Caco-2 (cell line): Measurements from ENCODE around the gene DTNB. TPM values are rescaled to one million over a fixed set of nuclear protein-coding genes. Genes with fewer than 3 reads are reported as not detected.

Source experiments
- BruUV-seq: library from RNA; stranded (reverse); fragments of 400-500 nt; replicated peaks from 2 replicates; lab custom pipeline; 2021; lab: Mats Ljungman, UMichigan
- CTCF ChIA-PET: fragments of 300-600 bp; sonication (Branson Sonifier 250); formaldehyde crosslinking; loops from one replicate; lab custom pipeline; 2022; ENCODE audit warnings: antibody characterized with exemption; lab: Charles Lee
- POLR2A ChIA-PET: fragments of 300-600 bp; sonication (Branson Sonifier 250); formaldehyde crosslinking; loops from one replicate; lab custom pipeline; 2022; ENCODE audit warnings: antibody characterized with exemption; lab: Charles Lee
- DNase-seq, 2 experiments: peaks; one replicate each; pipeline versions ENCODE4 v3.0.0 to v3.0.0-alpha.2; 2020 to 2022
- H3K27me3 ChIP-seq: replicated peaks from 2 replicates; pipeline ENCODE4 v1.6.0; 2011; ENCODE audit warnings: low read length; ENCODE audit not compliant: control insufficient read depth, insufficient read depth
- H3K36me3 ChIP-seq: 2 replicates; pipeline ENCODE4 v1.5.1; 2011; ENCODE audit warnings: low read length; ENCODE audit not compliant: control insufficient read depth, insufficient read depth
- H3K4me1 ChIP-seq: fragments of 250-450 bp; sonication (Bioruptor Pico); 2 replicates; pipeline ENCODE4 v1.5.1; 2020; ENCODE audit warnings: mild to moderate bottlenecking
- H3K4me3 ChIP-seq: 2 replicates; pipeline ENCODE4 v1.5.1; 2011; ENCODE audit warnings: low read depth, mild to moderate bottlenecking, control low read depth, low read length
- H3K9me3 ChIP-seq: fragments of 250-450 bp; sonication (Bioruptor Pico); 2 replicates; pipeline ENCODE4 v1.5.1; 2020; ENCODE audit warnings: mild to moderate bottlenecking, moderate library complexity
- H3K27ac Mint-ChIP-seq: one replicate; pipeline ENCODE4 v1.8.0; 2022; ENCODE audit warnings: mixed read lengths; ENCODE audit not compliant: unreplicated experiment
- H3K27me3 Mint-ChIP-seq: one replicate; pipeline ENCODE4 v1.8.0; 2022; ENCODE audit warnings: mixed read lengths; ENCODE audit not compliant: insufficient read depth, unreplicated experiment
- H3K36me3 Mint-ChIP-seq: one replicate; pipeline ENCODE4 v1.8.0; 2022; ENCODE audit warnings: mild to moderate bottlenecking, mixed read lengths; ENCODE audit not compliant: insufficient read depth, unreplicated experiment
- H3K4me1 Mint-ChIP-seq: one replicate; pipeline ENCODE4 v1.8.0; 2022; ENCODE audit warnings: low read depth, mixed read lengths; ENCODE audit not compliant: unreplicated experiment
- H3K4me3 Mint-ChIP-seq: one replicate; pipeline ENCODE4 v1.8.0; 2022; ENCODE audit warnings: mild to moderate bottlenecking, moderate library complexity, mixed read lengths; ENCODE audit not compliant: unreplicated experiment
- H3K9me3 Mint-ChIP-seq: one replicate; pipeline ENCODE4 v1.8.0; 2022; ENCODE audit warnings: mixed read lengths; ENCODE audit not compliant: unreplicated experiment
- CTCF ChIP-seq, 2 experiments: fragments of 200-600 bp in 1 of 2; IDR thresholded peaks; 1 replicate in 1 of 2; 2 replicates in 1 of 2; pipeline versions ENCODE4 v1.5.1 to v1.8.0; 2011 to 2022; ENCODE audit warnings: antibody characterized with exemption in 1 of 2, control low read depth in 1 of 2, inconsistent platforms in 1 of 2, low read depth in 1 of 2, low read length in 1 of 2, mild to moderate bottlenecking in 1 of 2, moderate library complexity in 1 of 2; ENCODE audit not compliant: insufficient read depth in 1 of 2, severe bottlenecking in 1 of 2, unreplicated experiment in 1 of 2
- intact Hi-C: fragments of 100-400 bp; cut with micrococcal nuclease; formaldehyde crosslinking; loops from one replicate; pipeline ENCODE4 v1.10.0; 2022; ENCODE audit not compliant: unreplicated experiment
- total RNA-seq: library from RNA; stranded (reverse); gene quantifications from 2 replicates; pipeline ENCODE4 v1.2.3, GENCODE V29; 2022

DTNB gene
- total RNA-seq, 1 experiment from 2014 or later, result 50.4 TPM

GRCh38 chr2:25362049-25362433, 311.3 kb downstream of the DTNB start:
- H3K4me3 ChIP-seq, result peak overlapping the region; percentile 3; the same call in 1 of the 2 replicates
- Mint-ChIP-seq H3K9me3 (no peaks in the 10 kb centered on the region), H3K4me3 (peak overlapping the region; percentile 48), H3K36me3 (no peaks in the 10 kb centered on the region), H3K27ac (peak overlapping the region; percentile 19), H3K27me3 (peaks cover 3% of the 10 kb centered on the region), H3K4me1 (no peaks in the 10 kb centered on the region)
- DNase-seq, result peak; percentile 93 to 97
- ChIA-PET POLR2A (interaction anchor here (0.7 kb wide), 3 partner anchors 15 to 1283 kb away, joined by 5 to 15 read pairs (median 5); no protein-coding TSS in a partner anchor), CTCF (interaction anchor here (0.5 to 1.5 kb wide), 38 partner anchors 10 to 1559 kb away, joined by 3 to 31 read pairs (median 4); partner anchors contain the start of genes ASXL2 and DNMT3A)
- H3K36me3 ChIP-seq, result no peaks in the 10 kb centered on the region
- BruUV-seq, result no TSS peak
- H3K4me1 ChIP-seq, result no peaks in the 10 kb centered on the region
- peak; percentile 90 to 94 for TF ChIP-seq CTCF (IDR thresholded peaks at IDR 0.05; ENCODE audit: insufficient read depth in 1 of 2, low read depth in 1 of 2, low read length in 1 of 2, severe bottlenecking in 1 of 2, unreplicated experiment in 1 of 2)
- H3K9me3 ChIP-seq, result no peaks in the 10 kb centered on the region
- intact Hi-C loops, result loop anchor here (1.0 to 5.0 kb wide), 5 partner anchors 8 to 205 kb away; no protein-coding TSS in a partner anchor
- H3K27me3 ChIP-seq, result no peaks in the 10 kb centered on the region

- Histone ChIP-seq H3K9me3 (no peaks in the 10 kb centered on the region), H3K4me1 (no peaks in the 10 kb centered on the region), H3K4me3 (0 out of 2 replicates have a peak overlapping the region, but pooled peaks have one; percentile 15), H3K36me3 (no peaks in the 10 kb centered on the region), H3K27me3 (no peaks in the 10 kb centered on the region)
- peaks cover 3% of the 10 kb centered on the region for H3K27me3 Mint-ChIP-seq
- ChIA-PET CTCF (interaction anchor here (0.7 to 1.5 kb wide), 30 partner anchors 11 to 1560 kb away, joined by 3 to 31 read pairs (median 5); partner anchors contain the start of gene DNMT3A), POLR2A (interaction anchor here (0.7 kb wide), 3 partner anchors 16 to 1283 kb away, joined by 5 to 15 read pairs (median 5); no protein-coding TSS in a partner anchor)
- H3K27ac Mint-ChIP-seq, result peak overlapping the region; percentile 19
- BruUV-seq, result no TSS peak
- intact Hi-C loops, result loop anchor here (1.0 to 5.0 kb wide), 5 partner anchors 9 to 206 kb away; no protein-coding TSS in a partner anchor
- TF ChIP-seq CTCF (IDR thresholded peaks at IDR 0.05; ENCODE audit: insufficient read depth in 1 of 2, low read depth in 1 of 2, low read length in 1 of 2, severe bottlenecking in 1 of 2, unreplicated experiment in 1 of 2), result no peak
- H3K4me1 Mint-ChIP-seq, result no peaks in the 10 kb centered on the region
- peak overlapping the region; percentile 48 for H3K4me3 Mint-ChIP-seq
- no peak for DNase-seq
- H3K36me3 Mint-ChIP-seq, result no peaks in the 10 kb centered on the region
- no peaks in the 10 kb centered on the region for H3K9me3 Mint-ChIP-seq
Observed at GRCh38 chr2:25361261-25362048, 311.9 kb downstream of the DTNB start.

- no peak overlapping the region for H3K4me3 ChIP-seq
- no peaks in the 10 kb centered on the region for H3K36me3 ChIP-seq
- Mint-ChIP-seq H3K4me1 (no peaks in the 10 kb centered on the region), H3K27me3 (no peaks in the 10 kb centered on the region), H3K36me3 (no peaks in the 10 kb centered on the region), H3K27ac (no peak overlapping the region), H3K4me3 (no peak overlapping the region), H3K9me3 (no peaks in the 10 kb centered on the region)
- no peak for TF ChIP-seq CTCF (IDR thresholded peaks at IDR 0.05; ENCODE audit: insufficient read depth in 1 of 2, low read depth in 1 of 2, low read length in 1 of 2, severe bottlenecking in 1 of 2, unreplicated experiment in 1 of 2)
- POLR2A ChIA-PET, result no interaction called here
- DNase-seq, result no peak
- intact Hi-C loops, result no loop called here
- BruUV-seq, result no TSS peak
- CTCF ChIA-PET, result interaction anchor here (0.8 kb wide), 1 partner anchor 19 kb away, joined by 3 read pairs; no protein-coding TSS in a partner anchor
- H3K9me3 ChIP-seq, result no peaks in the 10 kb centered on the region
- no peaks in the 10 kb centered on the region for H3K27me3 ChIP-seq
- H3K4me1 ChIP-seq, result no peaks in the 10 kb centered on the region
Observed at GRCh38 chr2:25358836-25359235, 314.5 kb downstream of the DTNB start.
